ENCODE measurements around the gene MAG.

Gene MAG

DNA sequence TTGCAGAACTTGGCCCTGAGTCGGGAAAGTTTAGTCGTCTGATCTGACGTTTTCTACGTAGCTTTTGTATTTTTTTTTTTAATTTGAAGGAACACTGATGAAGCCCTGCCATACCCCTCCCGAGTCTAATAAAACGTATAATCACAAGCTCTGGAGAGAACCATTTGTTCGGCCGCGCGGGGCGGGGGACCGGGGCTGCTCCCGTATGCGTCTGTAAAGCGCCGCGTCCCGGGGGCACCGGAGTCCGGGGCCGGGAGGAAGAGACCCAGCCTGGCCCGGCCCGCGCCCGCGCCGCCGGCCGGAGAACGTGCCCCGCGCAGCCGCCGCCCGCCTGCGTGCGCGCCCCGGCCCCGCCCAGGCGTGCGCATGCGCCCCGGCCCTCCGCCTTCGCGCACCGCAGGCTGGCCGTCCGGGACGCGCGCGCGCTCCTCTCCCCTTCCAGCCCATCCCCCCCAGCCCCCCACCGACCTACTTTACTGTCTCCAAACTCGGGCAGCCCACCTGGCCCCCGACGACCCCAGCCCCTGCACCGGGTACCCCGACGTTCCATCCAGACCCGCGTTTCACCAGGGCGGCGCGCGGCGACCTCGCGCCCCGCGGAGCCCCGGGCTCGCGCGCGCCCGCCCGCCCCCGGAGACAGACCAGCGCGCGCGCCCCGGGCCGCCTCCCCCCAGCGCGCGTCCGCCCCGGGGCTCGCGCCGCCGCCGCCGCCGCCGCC, 24.0 kb upstream of the MAG start (continued):
- TF ChIP-seq GLI2 (tag by site-specific recombination; IDR thresholded peaks at IDR 0.05; ENCODE audit: borderline replicate concordance, low read depth), result no peak
- TF ChIP-seq ZNF211 (tag by site-specific recombination; IDR thresholded peaks at IDR 0.05; ENCODE audit: low read depth), result no peak
- TF ChIP-seq TCF7L2 (IDR thresholded peaks at IDR 0.05; ENCODE audit: borderline replicate concordance, low read depth, low read length), result no peak
- TF ChIP-seq TRIM28 (IDR thresholded peaks at IDR 0.05; ENCODE audit: borderline replicate concordance, low read length), result no peak
- TF ChIP-seq, protein P1, sequence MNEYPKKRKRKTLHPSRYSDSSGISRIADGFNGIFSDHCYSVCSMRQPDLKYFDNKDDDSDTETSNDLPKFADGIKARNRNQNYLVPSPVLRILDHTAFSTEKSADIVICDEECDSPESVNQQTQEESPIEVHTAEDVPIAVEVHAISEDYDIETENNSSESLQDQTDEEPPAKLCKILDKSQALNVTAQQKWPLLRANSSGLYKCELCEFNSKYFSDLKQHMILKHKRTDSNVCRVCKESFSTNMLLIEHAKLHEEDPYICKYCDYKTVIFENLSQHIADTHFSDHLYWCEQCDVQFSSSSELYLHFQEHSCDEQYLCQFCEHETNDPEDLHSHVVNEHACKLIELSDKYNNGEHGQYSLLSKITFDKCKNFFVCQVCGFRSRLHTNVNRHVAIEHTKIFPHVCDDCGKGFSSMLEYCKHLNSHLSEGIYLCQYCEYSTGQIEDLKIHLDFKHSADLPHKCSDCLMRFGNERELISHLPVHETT (tag by site-specific recombination; IDR thresholded peaks at IDR 0.05), result 0 out of 2 replicates have a peak, but pooled peaks have one; percentile 9
- TF ChIP-seq ZNF48 (tag by site-specific recombination; IDR thresholded peaks at IDR 0.05), result no peak
- TF ChIP-seq, protein P2, sequence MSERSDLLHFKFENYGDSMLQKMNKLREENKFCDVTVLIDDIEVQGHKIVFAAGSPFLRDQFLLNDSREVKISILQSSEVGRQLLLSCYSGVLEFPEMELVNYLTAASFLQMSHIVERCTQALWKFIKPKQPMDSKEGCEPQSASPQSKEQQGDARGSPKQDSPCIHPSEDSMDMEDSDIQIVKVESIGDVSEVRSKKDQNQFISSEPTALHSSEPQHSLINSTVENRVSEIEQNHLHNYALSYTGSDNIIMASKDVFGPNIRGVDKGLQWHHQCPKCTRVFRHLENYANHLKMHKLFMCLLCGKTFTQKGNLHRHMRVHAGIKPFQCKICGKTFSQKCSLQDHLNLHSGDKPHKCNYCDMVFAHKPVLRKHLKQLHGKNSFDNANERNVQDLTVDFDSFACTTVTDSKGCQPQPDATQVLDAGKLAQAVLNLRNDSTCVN (tag by site-specific recombination; optimal IDR thresholded peaks at IDR 0.05), result peak; percentile 67
- TF ChIP-seq, protein P3, sequence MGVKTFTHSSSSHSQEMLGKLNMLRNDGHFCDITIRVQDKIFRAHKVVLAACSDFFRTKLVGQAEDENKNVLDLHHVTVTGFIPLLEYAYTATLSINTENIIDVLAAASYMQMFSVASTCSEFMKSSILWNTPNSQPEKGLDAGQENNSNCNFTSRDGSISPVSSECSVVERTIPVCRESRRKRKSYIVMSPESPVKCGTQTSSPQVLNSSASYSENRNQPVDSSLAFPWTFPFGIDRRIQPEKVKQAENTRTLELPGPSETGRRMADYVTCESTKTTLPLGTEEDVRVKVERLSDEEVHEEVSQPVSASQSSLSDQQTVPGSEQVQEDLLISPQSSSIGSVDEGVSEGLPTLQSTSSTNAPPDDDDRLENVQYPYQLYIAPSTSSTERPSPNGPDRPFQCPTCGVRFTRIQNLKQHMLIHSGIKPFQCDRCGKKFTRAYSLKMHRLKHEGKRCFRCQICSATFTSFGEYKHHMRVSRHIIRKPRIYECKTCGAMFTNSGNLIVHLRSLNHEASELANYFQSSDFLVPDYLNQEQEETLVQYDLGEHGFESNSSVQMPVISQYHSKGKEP (tag by site-specific recombination; IDR thresholded peaks at IDR 0.05), result 0 out of 2 replicates have a peak, but pooled peaks have one; percentile 9
- no peak for TF ChIP-seq ZNF658 (tag by site-specific recombination; IDR thresholded peaks at IDR 0.05)
- TF ChIP-seq ZSCAN30 (tag by site-specific recombination; IDR thresholded peaks at IDR 0.05), result peak; percentile 64; the same call in 1 of the 2 replicates
- TF ChIP-seq ZEB2 (tag by site-specific recombination; IDR thresholded peaks at IDR 0.05), result peak; percentile 92
- TF ChIP-seq ZNF629 (tag by site-specific recombination; IDR thresholded peaks at IDR 0.05), result 0 out of 2 replicates have a peak, but pooled peaks have one; percentile 61
- TF ChIP-seq KLF1 (tag by site-specific recombination; IDR thresholded peaks at IDR 0.05), result no peak; the same call in 1 of the 2 replicates
- 0 out of 2 replicates have a peak, but pooled peaks have one; percentile 8 for TF ChIP-seq YY1 (tag by site-specific recombination; IDR thresholded peaks at IDR 0.05)
- TF ChIP-seq, protein P4, sequence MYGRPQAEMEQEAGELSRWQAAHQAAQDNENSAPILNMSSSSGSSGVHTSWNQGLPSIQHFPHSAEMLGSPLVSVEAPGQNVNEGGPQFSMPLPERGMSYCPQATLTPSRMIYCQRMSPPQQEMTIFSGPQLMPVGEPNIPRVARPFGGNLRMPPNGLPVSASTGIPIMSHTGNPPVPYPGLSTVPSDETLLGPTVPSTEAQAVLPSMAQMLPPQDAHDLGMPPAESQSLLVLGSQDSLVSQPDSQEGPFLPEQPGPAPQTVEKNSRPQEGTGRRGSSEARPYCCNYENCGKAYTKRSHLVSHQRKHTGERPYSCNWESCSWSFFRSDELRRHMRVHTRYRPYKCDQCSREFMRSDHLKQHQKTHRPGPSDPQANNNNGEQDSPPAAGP (tag by site-specific recombination; IDR thresholded peaks at IDR 0.05), result peak; percentile 14; the same call in 1 of the 2 replicates
- no peak for TF ChIP-seq ZNF707 (tag by site-specific recombination; IDR thresholded peaks at IDR 0.05)
- TF ChIP-seq ZXDB (tag by site-specific recombination; IDR thresholded peaks at IDR 0.05), result peak; percentile 67; the same call in 1 of the 2 replicates
- TF ChIP-seq, protein P5, sequence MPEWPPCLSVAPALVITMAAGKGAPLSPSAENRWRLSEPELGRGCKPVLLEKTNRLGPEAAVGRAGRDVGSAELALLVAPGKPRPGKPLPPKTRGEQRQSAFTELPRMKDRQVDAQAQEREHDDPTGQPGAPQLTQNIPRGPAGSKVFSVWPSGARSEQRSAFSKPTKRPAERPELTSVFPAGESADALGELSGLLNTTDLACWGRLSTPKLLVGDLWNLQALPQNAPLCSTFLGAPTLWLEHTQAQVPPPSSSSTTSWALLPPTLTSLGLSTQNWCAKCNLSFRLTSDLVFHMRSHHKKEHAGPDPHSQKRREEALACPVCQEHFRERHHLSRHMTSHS (tag by site-specific recombination; IDR thresholded peaks at IDR 0.05), result no peak
- peak; percentile 38; the same call in 1 of the 2 replicates for TF ChIP-seq ZNF623 (tag by site-specific recombination; IDR thresholded peaks at IDR 0.05)
- peak; percentile 84; the same call in 1 of the 2 replicates for TF ChIP-seq ZNF391 (tag by site-specific recombination; IDR thresholded peaks at IDR 0.05; ENCODE audit: borderline replicate concordance, low read depth)
- TF ChIP-seq, protein P6, sequence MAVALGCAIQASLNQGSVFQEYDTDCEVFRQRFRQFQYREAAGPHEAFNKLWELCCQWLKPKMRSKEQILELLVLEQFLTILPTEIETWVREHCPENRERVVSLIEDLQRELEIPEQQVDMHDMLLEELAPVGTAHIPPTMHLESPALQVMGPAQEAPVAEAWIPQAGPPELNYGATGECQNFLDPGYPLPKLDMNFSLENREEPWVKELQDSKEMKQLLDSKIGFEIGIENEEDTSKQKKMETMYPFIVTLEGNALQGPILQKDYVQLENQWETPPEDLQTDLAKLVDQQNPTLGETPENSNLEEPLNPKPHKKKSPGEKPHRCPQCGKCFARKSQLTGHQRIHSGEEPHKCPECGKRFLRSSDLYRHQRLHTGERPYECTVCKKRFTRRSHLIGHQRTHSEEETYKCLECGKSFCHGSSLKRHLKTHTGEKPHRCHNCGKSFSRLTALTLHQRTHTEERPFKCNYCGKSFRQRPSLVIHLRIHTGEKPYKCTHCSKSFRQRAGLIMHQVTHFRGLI (tag by site-specific recombination; IDR thresholded peaks at IDR 0.05), result peak; percentile 57; the same call in 1 of the 2 replicates
- TF ChIP-seq, protein P7, sequence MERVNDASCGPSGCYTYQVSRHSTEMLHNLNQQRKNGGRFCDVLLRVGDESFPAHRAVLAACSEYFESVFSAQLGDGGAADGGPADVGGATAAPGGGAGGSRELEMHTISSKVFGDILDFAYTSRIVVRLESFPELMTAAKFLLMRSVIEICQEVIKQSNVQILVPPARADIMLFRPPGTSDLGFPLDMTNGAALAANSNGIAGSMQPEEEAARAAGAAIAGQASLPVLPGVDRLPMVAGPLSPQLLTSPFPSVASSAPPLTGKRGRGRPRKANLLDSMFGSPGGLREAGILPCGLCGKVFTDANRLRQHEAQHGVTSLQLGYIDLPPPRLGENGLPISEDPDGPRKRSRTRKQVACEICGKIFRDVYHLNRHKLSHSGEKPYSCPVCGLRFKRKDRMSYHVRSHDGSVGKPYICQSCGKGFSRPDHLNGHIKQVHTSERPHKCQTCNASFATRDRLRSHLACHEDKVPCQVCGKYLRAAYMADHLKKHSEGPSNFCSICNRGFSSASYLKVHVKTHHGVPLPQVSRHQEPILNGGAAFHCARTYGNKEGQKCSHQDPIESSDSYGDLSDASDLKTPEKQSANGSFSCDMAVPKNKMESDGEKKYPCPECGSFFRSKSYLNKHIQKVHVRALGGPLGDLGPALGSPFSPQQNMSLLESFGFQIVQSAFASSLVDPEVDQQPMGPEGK (tag by site-specific recombination; IDR thresholded peaks at IDR 0.05), result peak; percentile 81; the same call in 1 of the 2 replicates
- TF ChIP-seq ZNF266 (tag by site-specific recombination; IDR thresholded peaks at IDR 0.05; ENCODE audit: low read depth), result no peak
